H1 (cell line): ENCODE data around the gene GCNA. TPM values are rescaled to one million over a fixed set of nuclear protein-coding genes. Genes with fewer than 3 reads are reported as not detected.

Source experiments
- CTCF ChIA-PET: fragments of 300-600 bp; sonication (Branson Sonifier 250); formaldehyde crosslinking; loops from one replicate; lab custom pipeline; 2021; ENCODE audit not compliant: partially characterized antibody; lab: Charles Lee
- POLR2A ChIA-PET: fragments of 300-600 bp; sonication (Branson Sonifier 250); formaldehyde crosslinking; loops from one replicate; lab custom pipeline; 2021; ENCODE audit warnings: inconsistent platforms; ENCODE audit not compliant: partially characterized antibody; lab: Charles Lee
- DNase-seq, 2 experiments: peaks; one replicate each; pipeline versions ENCODE4 v3.0.0 to v3.0.0-alpha.2; 2010 to 2022; ENCODE audit warnings: low spot score in 2 of 2, low read depth in 1 of 2, mixed read lengths in 1 of 2
- FAIRE-seq: peaks from 2 replicates; lab custom pipeline; 2011; peaks lifted over from hg19 to GRCh38; lab: Jason Lieb, UNC
- H2AFZ ChIP-seq: 2 replicates; pipeline ENCODE4 v1.8.1; 2012; ENCODE audit warnings: low read length, inconsistent platforms
- H2AK5ac ChIP-seq: 2 replicates; pipeline ENCODE4 v1.6.1; 2013; ENCODE audit warnings: low read depth, low read length
- H2BK120ac ChIP-seq: replicated peaks from 2 replicates; pipeline ENCODE3; 2013; ENCODE audit warnings: low read depth, low read length, inconsistent platforms
- H2BK12ac ChIP-seq: 2 replicates; pipeline ENCODE4 v1.6.1; 2013; ENCODE audit warnings: low read depth, low read length
- H2BK15ac ChIP-seq: 2 replicates; pipeline ENCODE4 v1.6.1; 2013; ENCODE audit warnings: low read length
- H2BK20ac ChIP-seq: 2 replicates; pipeline ENCODE4 v1.6.1; 2013; ENCODE audit warnings: low read length
- H2BK5ac ChIP-seq: 2 replicates; pipeline ENCODE4 v1.6.1; 2013; ENCODE audit warnings: low read depth, low read length
- H3K14ac ChIP-seq: 2 replicates; pipeline ENCODE4 v1.6.1; 2013; ENCODE audit warnings: inconsistent platforms; ENCODE audit not compliant: insufficient read length
- H3K18ac ChIP-seq: 2 replicates; pipeline ENCODE4 v1.6.1; 2013; ENCODE audit warnings: low read length; ENCODE audit errors: extremely low read depth
- H3K23ac ChIP-seq: 2 replicates; pipeline ENCODE4 v1.6.1; 2013; ENCODE audit warnings: inconsistent platforms; ENCODE audit not compliant: insufficient read length
- H3K23me2 ChIP-seq: 2 replicates; pipeline ENCODE4 v1.6.1; 2013; ENCODE audit warnings: low read depth, low read length
- H3K27ac ChIP-seq: 2 replicates; pipeline ENCODE4 v1.6.1; 2011; ENCODE audit warnings: low read depth, low read length, inconsistent platforms
- H3K27me3 ChIP-seq, 4 experiments: replicated peaks in 1 of 4; 1 replicate in 1 of 4; 2 replicates in 3 of 4; pipeline versions ENCODE4 v1.6.1 to v1.8.1; 2011 to 2013; ENCODE audit warnings: low read length in 3 of 4, mild to moderate bottlenecking in 3 of 4, inconsistent platforms in 2 of 4, mixed read lengths in 2 of 4, moderate library complexity in 1 of 4; ENCODE audit not compliant: control insufficient read depth in 3 of 4, insufficient read depth in 3 of 4; ENCODE audit errors: extremely low read depth in 1 of 4
- H3K36me3 ChIP-seq, 4 experiments: 2 replicates each; pipeline versions ENCODE4 v1.6.1 to v1.8.1; 2011 to 2013; ENCODE audit warnings: mild to moderate bottlenecking in 4 of 4, low read length in 3 of 4, moderate library complexity in 2 of 4, control low read depth in 1 of 4, inconsistent platforms in 1 of 4; ENCODE audit not compliant: insufficient read depth in 4 of 4, control insufficient read depth in 2 of 4
- H3K4ac ChIP-seq: replicated peaks from 2 replicates; pipeline ENCODE3; 2013; ENCODE audit warnings: low read length, low read depth, mixed read lengths, inconsistent platforms; ENCODE audit not compliant: insufficient read length
- H3K4me1 ChIP-seq, 4 experiments: replicated peaks in 1 of 4; 1 replicate in 1 of 4; 2 replicates in 3 of 4; pipeline versions ENCODE4 v1.6.1 to v1.8.1; 2011 to 2013; ENCODE audit warnings: low read length in 3 of 4, inconsistent platforms in 2 of 4, mixed read lengths in 1 of 4; ENCODE audit not compliant: insufficient read depth in 4 of 4, control insufficient read depth in 3 of 4
- H3K4me2 ChIP-seq, 2 experiments: 2 replicates each; pipeline versions ENCODE4 v1.6.1 to v1.8.1; 2011 to 2013; ENCODE audit warnings: low read depth in 2 of 2, low read length in 2 of 2, control low read depth in 1 of 2, inconsistent platforms in 1 of 2, mild to moderate bottlenecking in 1 of 2; ENCODE audit not compliant: insufficient read depth in 1 of 2
- H3K4me3 ChIP-seq, 4 experiments: fragments of 200-600, 300-600 bp in 1 of 4; sonication (generic), shearing (Covaris generic), sonication (Bioruptor Twin) in 1 of 4; 2 replicates each; pipeline versions ENCODE4 v1.5.1 to v1.8.1; 2011 to 2016; ENCODE audit warnings: low read length in 4 of 4, low read depth in 3 of 4, control low read depth in 2 of 4, inconsistent platforms in 2 of 4, mild to moderate bottlenecking in 2 of 4, mixed read lengths in 1 of 4, moderate library complexity in 1 of 4; ENCODE audit not compliant: insufficient read depth in 2 of 4; ENCODE audit errors: extremely low read depth in 1 of 4
- H3K56ac ChIP-seq: replicated peaks from 2 replicates; pipeline ENCODE3; 2013; ENCODE audit warnings: low read depth, mild to moderate bottlenecking, mixed read lengths, low read length, inconsistent platforms; ENCODE audit not compliant: insufficient read length
- H3K79me1 ChIP-seq: 2 replicates; pipeline ENCODE4 v1.6.1; 2013; ENCODE audit warnings: low read depth, low read length, control low read depth
- H3K79me2 ChIP-seq, 2 experiments: 2 replicates each; pipeline versions ENCODE4 v1.6.1 to v1.8.1; 2012 to 2013; ENCODE audit warnings: low read length in 2 of 2, mild to moderate bottlenecking in 2 of 2, inconsistent platforms in 1 of 2; ENCODE audit not compliant: insufficient read depth in 2 of 2, control insufficient read depth in 1 of 2
- H3K9ac ChIP-seq, 4 experiments: replicated peaks in 1 of 4; 1 replicate in 1 of 4; 2 replicates in 3 of 4; pipeline versions ENCODE4 v1.6.1 to v1.8.1; 2011 to 2013; ENCODE audit warnings: low read depth in 3 of 4, low read length in 3 of 4, control low read depth in 2 of 4, mild to moderate bottlenecking in 2 of 4, moderate library complexity in 2 of 4, inconsistent platforms in 1 of 4; ENCODE audit errors: extremely low read depth in 1 of 4
- H3K9me3 ChIP-seq, 2 experiments: 2 replicates each; pipeline versions ENCODE4 v1.6.1 to v1.8.1; 2012 to 2013; ENCODE audit warnings: mild to moderate bottlenecking in 2 of 2, moderate library complexity in 2 of 2, control low read depth in 1 of 2, inconsistent platforms in 1 of 2, low read depth in 1 of 2, low read length in 1 of 2, mixed read lengths in 1 of 2; ENCODE audit not compliant: insufficient read depth in 2 of 2
- H4K20me1 ChIP-seq, 2 experiments: replicated peaks in 1 of 2; 2 replicates each; pipeline versions ENCODE3 to v1.8.1; 2011 to 2013; ENCODE audit warnings: inconsistent platforms in 2 of 2, low read length in 2 of 2, mild to moderate bottlenecking in 1 of 2; ENCODE audit not compliant: insufficient read depth in 2 of 2, control insufficient read depth in 1 of 2
- H4K5ac ChIP-seq: 2 replicates; pipeline ENCODE4 v1.6.1; 2013; ENCODE audit warnings: low read length, low read depth, mixed read lengths, inconsistent platforms; ENCODE audit not compliant: insufficient read length
- H4K8ac ChIP-seq: 2 replicates; pipeline ENCODE4 v1.8.0; 2013; ENCODE audit warnings: mild to moderate bottlenecking, moderate library complexity, low read length, inconsistent platforms; ENCODE audit not compliant: insufficient read depth; ENCODE audit errors: extremely low read depth
- H4K91ac ChIP-seq: replicated peaks from 2 replicates; pipeline ENCODE3; 2013; ENCODE audit warnings: low read length, mixed read lengths, inconsistent platforms; ENCODE audit not compliant: insufficient read length
- ASH2L ChIP-seq: fragments of 200-600, 300-600 bp; sonication (generic); IDR thresholded peaks from one replicate; pipeline ENCODE4 v1.7.1; 2017; ENCODE audit warnings: low read length
- BCL11A ChIP-seq, 2 experiments: IDR thresholded peaks; one replicate each; pipeline ENCODE4 v1.6.1; 2011; ENCODE audit warnings: low read depth in 2 of 2, low read length in 2 of 2, mild to moderate bottlenecking in 2 of 2
- RBBP5 ChIP-seq: IDR thresholded peaks from 2 replicates; pipeline ENCODE4 v1.7.1; 2012; ENCODE audit warnings: low read depth, mild to moderate bottlenecking, inconsistent platforms, low read length, moderate library complexity, borderline replicate concordance
- SAP30 ChIP-seq: fragments of 300-600 bp; sonication (generic); IDR thresholded peaks from 2 replicates; pipeline ENCODE4 v1.7.1; 2012; ENCODE audit warnings: low read length, moderate library complexity, mild to moderate bottlenecking, inconsistent platforms; ENCODE audit not compliant: insufficient read depth, insufficient replicate concordance
- USF2 ChIP-seq: IDR thresholded peaks from 2 replicates; pipeline ENCODE4 v1.6.1; 2011; ENCODE audit warnings: low read length, improper control_type of control experiment
- YY1 ChIP-seq: IDR thresholded peaks from 2 replicates; pipeline ENCODE4 v1.6.1; 2011; ENCODE audit warnings: low read depth, mild to moderate bottlenecking, low read length
- WGBS, 2 experiments: shearing (Covaris generic) in 1 of 2; methylation state at CpG; one replicate each; pipeline versions ENCODE4 v1.1.6 to v1.1.7; 2013 to 2015; ENCODE audit warnings: low lambda C conversion rate in 2 of 2, mixed read lengths in 2 of 2, inconsistent platforms in 1 of 2, low coverage in 1 of 2, missing lambda C conversion rate in 1 of 2; ENCODE audit not compliant: insufficient replicate concordance in 2 of 2, insufficient coverage in 1 of 2, insufficient read length in 1 of 2; ENCODE audit errors: extremely low coverage in 1 of 2, missing lambda C conversion rate in 1 of 2; 5-methylcytosine and 5-hydroxymethylcytosine counted together
- polyA plus RNA-seq, 7 experiments: library from polyadenylated mRNA; depleted of rRNA in 3 of 7; stranded (reverse) in 5 of 7; unstranded in 2 of 7; fragments of >200 nt in 5 of 7; fragments of 200-250 nt in 2 of 7; gene quantifications; 1 replicate in 5 of 7; 2 replicates in 1 of 7; 4 replicates in 1 of 7; pipeline versions ENCODE4 v1.2.1 to v1.2.3, GENCODE V29; 2011 to 2013; ENCODE audit warnings: missing spikeins in 2 of 7, mixed read lengths in 2 of 7
- total RNA-seq: library from RNA; stranded (reverse); fragmentation: NEBNext Ultra II Directional; extraction: Animal tissue kit (Norgen Biotek cat#: 25700); gene quantifications from 2 replicates; pipeline ENCODE4 v1.2.1, GENCODE V29; 2021

Gene GCNA
- total and polyA plus RNA-seq, 2 of the 8 experiments (the other 6 are each of a cell fraction or from before 2014, with no cell fraction given), result 0.41 to 0.95 TPM

- no peaks in the 10 kb centered on the region for H3K27me3 ChIP-seq
- no peak overlapping the region for H3K27ac ChIP-seq
- no peak overlapping the region for H2BK20ac ChIP-seq
- H3K4ac ChIP-seq, result no peak overlapping the region
- no peak overlapping the region for H3K23ac ChIP-seq
- no peak overlapping the region for H2AFZ ChIP-seq
- H2BK15ac ChIP-seq, result no peak overlapping the region
- no peak overlapping the region for H4K8ac ChIP-seq
- no peaks in the 10 kb centered on the region for H3K79me1 ChIP-seq
- H3K36me3 ChIP-seq, result peaks cover 0 to 12% (median 3%) of the 10 kb centered on the region in 4 experiments; a peak in 3 of 8 replicates
- H3K79me2 ChIP-seq, result no peaks in the 10 kb centered on the region
- ChIA-PET CTCF (interaction anchor here (1.3 kb wide), 1 partner anchor 43 kb away, joined by 4 read pairs; no protein-coding TSS in a partner anchor), POLR2A (interaction anchor here (1.2 kb wide), 1 partner anchor 76 kb away, joined by 5 read pairs; the partner anchor contains the start of gene OGT)
- no peak overlapping the region for H3K56ac ChIP-seq
- H2BK5ac ChIP-seq, result no peak overlapping the region
- FAIRE-seq (no peak), DNase-seq (no peak)
- no peaks in the 10 kb centered on the region for H3K23me2 ChIP-seq
- H3K4me3 ChIP-seq, result no peak overlapping the region
- H2BK12ac ChIP-seq, result no peak overlapping the region
- WGBS, 2 experiments, result 94% methylated on average over 3 of the region's 3 CpGs; no CpG with 5 or more reads in 1 of the 2 experiments
- no peak overlapping the region for H2BK120ac ChIP-seq
- H4K5ac ChIP-seq, result no peak overlapping the region
- no peak overlapping the region for H3K9ac ChIP-seq
- H2AK5ac ChIP-seq, result no peak overlapping the region
- no peak overlapping the region for H3K14ac ChIP-seq
- H3K18ac ChIP-seq, result no peak overlapping the region
- H3K9me3 ChIP-seq, result no peaks in the 10 kb centered on the region
- no peak overlapping the region for H4K91ac ChIP-seq
- H3K4me2 ChIP-seq, result no peak overlapping the region
- no peaks in the 10 kb centered on the region for H3K4me1 ChIP-seq
- H4K20me1 ChIP-seq, result no peaks in the 10 kb centered on the region
- no peak for TF ChIP-seq ASH2L
- no peak for TF ChIP-seq SAP30
- TF ChIP-seq RBBP5, result no peak
- TF ChIP-seq USF2, result no peak
- no peak for TF ChIP-seq YY1
- TF ChIP-seq BCL11A (IDR thresholded peaks at IDR 0.05; ENCODE audit: low read depth in 2 of 2, low read length in 2 of 2), result no peak
Measured at GRCh38 chrX:71609095-71609750, 31.0 kb downstream of the GCNA start.
